ENCODE measurements around the gene TGIF2LX. TPM values are rescaled to one million over a fixed set of nuclear protein-coding genes. Genes with fewer than 3 reads are reported as not detected.
"Not testable (repeated sequence)": the region's sequence is repeated elsewhere in the genome, so short reads cannot be mapped to it uniquely, and the experiment has no call there.

TGIF2LX gene
- not detected for total RNA-seq
- not detected for polyA plus RNA-seq
- long read RNA-seq, donor 1 = 0 reads
- long read RNA-seq, donor 2 = 0 reads
- long read RNA-seq, donor 3 = 0 reads
- long read RNA-seq, donor 4 = 0 reads
- long read RNA-seq, donor 5 = 0 reads
- long read RNA-seq, donor 6 = 0 reads
- long read RNA-seq, donor 7 = 0 reads
- long read RNA-seq, donor 8 = 0 reads
- long read RNA-seq, donor 9 = 0 reads
- long read RNA-seq, donor 10 = 0 reads

DNA sequence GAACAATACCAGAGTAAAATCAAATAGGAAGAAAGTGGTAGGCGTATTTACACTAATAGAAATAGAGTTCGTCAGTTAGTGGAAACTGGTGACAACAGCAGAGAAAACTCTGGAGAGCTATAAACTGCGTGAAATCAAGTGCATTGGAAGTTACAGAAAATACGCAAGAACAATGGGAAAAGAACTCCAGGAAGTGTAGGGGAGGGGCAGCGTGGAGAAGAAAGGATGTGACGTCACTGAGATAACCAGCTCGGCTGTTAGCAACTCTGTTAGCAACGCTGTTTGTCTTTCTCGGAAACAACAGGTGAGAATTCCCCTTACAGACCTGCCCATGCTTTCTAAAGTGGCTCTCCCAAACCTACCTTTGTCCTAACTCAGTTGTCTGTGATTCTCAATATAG lies at the start of gene TGIF2LX:
TSS of gene TGIF2LX (plus strand) at position 244 of the 400 bp plus-strand sequence. CDS start 178 bp downstream, outside the sequence.
- H3K9me3 ChIP-seq (replicated peaks in 1 of 3); H3K27me3 ChIP-seq; H3K4me1 ChIP-seq (replicated peaks in 1 of 2); H3K27ac ChIP-seq; H3K4me3 ChIP-seq; H3K36me3 ChIP-seq (replicated peaks in 1 of 2); DNase-seq; intact Hi-C loops (cut with DNase I): not testable (repeated sequence)
- WGBS, 4 donors = 72 to 80% (median 75%) methylated on average over 9 of the region's 9 CpGs

GRCh38 chrX:89922338-89922934 lies 728 bp downstream of the TGIF2LX start:
- intact Hi-C loops (cut with DNase I) = not testable (repeated sequence)
- WGBS, 4 donors = 73 to 87% (median 83%) methylated on average over 2 to 15 of the region's 18 CpGs

DNA sequence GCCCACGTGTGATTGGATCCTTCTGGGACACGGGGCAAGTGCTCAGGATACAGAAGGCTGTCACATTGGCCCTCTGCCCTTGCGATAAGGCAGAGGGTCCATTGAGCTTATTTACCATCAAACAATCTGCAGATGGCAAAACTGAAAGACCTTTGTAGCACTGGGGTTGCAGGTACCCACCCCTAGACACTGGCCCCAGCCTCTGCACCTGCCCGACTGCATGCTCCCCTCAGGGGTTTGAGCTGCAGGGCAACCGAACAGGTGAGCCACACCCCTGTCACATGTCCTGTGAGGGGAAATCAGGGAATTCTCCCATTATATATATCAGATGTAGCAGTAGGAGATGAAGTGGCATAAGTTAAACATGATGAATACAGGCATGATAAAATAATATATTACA lies 21.4 kb downstream of the TGIF2LX start:
- DNase-seq; H3K4me3 ChIP-seq; H3K4me1 ChIP-seq (replicated peaks in 1 of 2); intact Hi-C loops (cut with DNase I); H3K36me3 ChIP-seq (replicated peaks in 1 of 2); H3K9me3 ChIP-seq (replicated peaks in 1 of 3); H3K27me3 ChIP-seq; H3K27ac ChIP-seq: not testable (repeated sequence)
- WGBS, 4 donors = 60 to 82% (median 71%) methylated on average over 1 to 5 of the region's 5 CpGs

More at GRCh38 chrX:89922338-89922934, 728 bp downstream of the TGIF2LX start:
- H3K4me1 ChIP-seq (replicated peaks in 1 of 2); H3K36me3 ChIP-seq (replicated peaks in 1 of 2); H3K27ac ChIP-seq; DNase-seq; H3K27me3 ChIP-seq; H3K9me3 ChIP-seq (replicated peaks in 1 of 3); H3K4me3 ChIP-seq: not testable (repeated sequence)

DNA sequence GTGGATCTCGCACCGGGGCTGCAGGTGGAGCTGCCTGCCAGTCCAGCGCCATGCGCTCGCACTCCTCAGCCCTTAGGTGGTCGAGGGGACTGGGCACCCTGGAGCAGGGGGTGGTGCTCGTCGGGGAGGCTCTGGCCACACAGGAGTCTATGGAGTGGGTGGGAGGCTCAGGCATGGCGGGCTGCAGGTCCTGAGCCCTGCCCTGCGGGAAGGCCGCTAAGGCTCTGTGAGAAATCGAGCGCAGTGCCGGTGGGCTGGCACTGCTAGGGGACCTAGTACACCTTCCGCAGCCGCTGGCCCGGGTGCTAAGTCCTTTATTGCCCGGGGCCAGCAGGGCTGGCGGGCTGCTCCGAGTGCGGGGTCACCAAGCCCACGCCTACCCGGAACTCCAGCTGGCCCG lies 43.9 kb downstream of the TGIF2LX start:
- H3K4me3 ChIP-seq; H3K27me3 ChIP-seq; H3K9me3 ChIP-seq (replicated peaks in 1 of 3); H3K36me3 ChIP-seq (replicated peaks in 1 of 2); DNase-seq; intact Hi-C loops (cut with DNase I); H3K27ac ChIP-seq; H3K4me1 ChIP-seq (replicated peaks in 1 of 2): not testable (repeated sequence)
- 87 to 97% (median 93%) methylated on average over 5 to 24 of the region's 24 CpGs for WGBS, 4 donors

Data from adrenal gland (tissue), 19 donors.